Thyroid gland (tissue), 4 donors: ENCODE results near the gene SLCO2A1.
A peak's percentile ranks its signal among the peaks of the same experiment; 100 is the strongest.

ENCODE experiments used
- POLR2A ChIP-seq, 2 donors: fragments of 450-650 bp; IDR thresholded peaks; one replicate each; pipeline ENCODE4 v1.6.1; 2017; ENCODE audit warnings: antibody characterized with exemption in 2 of 2, mild to moderate bottlenecking in 2 of 2, moderate library complexity in 1 of 2
- TF ChIP-seq, protein P1 (sequence below), 6 experiments: fragments of 200-600 bp in 3 of 6; fragments of 450-650 bp in 3 of 6; sonication (generic) in 3 of 6; IDR thresholded peaks; one replicate each; pipeline ENCODE4 v1.5.1; 2016 to 2019; ENCODE audit warnings: antibody characterized with exemption in 6 of 6, mild to moderate bottlenecking in 2 of 6, inconsistent platforms in 1 of 6, moderate library complexity in 1 of 6

GRCh38 chr3:133910422-133910821, 119.3 kb downstream of the SLCO2A1 start:
- TF ChIP-seq, protein P1, sequence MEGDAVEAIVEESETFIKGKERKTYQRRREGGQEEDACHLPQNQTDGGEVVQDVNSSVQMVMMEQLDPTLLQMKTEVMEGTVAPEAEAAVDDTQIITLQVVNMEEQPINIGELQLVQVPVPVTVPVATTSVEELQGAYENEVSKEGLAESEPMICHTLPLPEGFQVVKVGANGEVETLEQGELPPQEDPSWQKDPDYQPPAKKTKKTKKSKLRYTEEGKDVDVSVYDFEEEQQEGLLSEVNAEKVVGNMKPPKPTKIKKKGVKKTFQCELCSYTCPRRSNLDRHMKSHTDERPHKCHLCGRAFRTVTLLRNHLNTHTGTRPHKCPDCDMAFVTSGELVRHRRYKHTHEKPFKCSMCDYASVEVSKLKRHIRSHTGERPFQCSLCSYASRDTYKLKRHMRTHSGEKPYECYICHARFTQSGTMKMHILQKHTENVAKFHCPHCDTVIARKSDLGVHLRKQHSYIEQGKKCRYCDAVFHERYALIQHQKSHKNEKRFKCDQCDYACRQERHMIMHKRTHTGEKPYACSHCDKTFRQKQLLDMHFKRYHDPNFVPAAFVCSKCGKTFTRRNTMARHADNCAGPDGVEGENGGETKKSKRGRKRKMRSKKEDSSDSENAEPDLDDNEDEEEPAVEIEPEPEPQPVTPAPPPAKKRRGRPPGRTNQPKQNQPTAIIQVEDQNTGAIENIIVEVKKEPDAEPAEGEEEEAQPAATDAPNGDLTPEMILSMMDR (IDR thresholded peaks at IDR 0.05) = peak in 1 of 6 experiments; percentile 19
- no peak for TF ChIP-seq POLR2A (IDR thresholded peaks at IDR 0.05)
